GM12878 (cell line): ENCODE measurements around the gene RCE1.

ENCODE experiments used
- CHD2 ChIP-seq: IDR thresholded peaks from 2 replicates; pipeline ENCODE4 v1.6.1; 2011; ENCODE audit warnings: low read depth, low read length, improper control_type of control experiment, borderline replicate concordance
- FOXM1 ChIP-seq: IDR thresholded peaks from 2 replicates; pipeline ENCODE4 v1.6.1; 2012; ENCODE audit warnings: low read depth, mild to moderate bottlenecking, inconsistent platforms, low read length, moderate library complexity
- GABPA ChIP-seq: IDR thresholded peaks from 2 replicates; pipeline ENCODE4 v1.6.1; 2014; ENCODE audit warnings: antibody characterized with exemption, low read depth, mild to moderate bottlenecking, inconsistent platforms
- JUNB ChIP-seq: IDR thresholded peaks from 2 replicates; pipeline ENCODE4 v1.6.1; 2016; ENCODE audit warnings: antibody characterized with exemption, mild to moderate bottlenecking
- JUND ChIP-seq: IDR thresholded peaks from 2 replicates; pipeline ENCODE4 v1.6.1; 2012; ENCODE audit warnings: low read depth, mild to moderate bottlenecking, low read length, improper control_type of control experiment, moderate library complexity
- MYC ChIP-seq: IDR thresholded peaks from 2 replicates; pipeline ENCODE4 v1.6.1; 2011; ENCODE audit warnings: mild to moderate bottlenecking, low read length, moderate library complexity, inconsistent platforms; ENCODE audit not compliant: insufficient read depth, insufficient replicate concordance, insufficient read length, severe bottlenecking
- POLR2A ChIP-seq: IDR thresholded peaks from 2 replicates; pipeline ENCODE4 v1.6.1; 2011; ENCODE audit warnings: low read depth, mild to moderate bottlenecking, low read length
- POLR2AphosphoS5 ChIP-seq: IDR thresholded peaks from 2 replicates; pipeline ENCODE4 v1.6.1; 2011; ENCODE audit warnings: mild to moderate bottlenecking, low read length, inconsistent platforms
- TAF1 ChIP-seq: IDR thresholded peaks from 2 replicates; pipeline ENCODE4 v1.6.1; 2011; ENCODE audit warnings: mild to moderate bottlenecking, low read depth, low read length, borderline replicate concordance
- ZBED1 ChIP-seq: IDR thresholded peaks from 2 replicates; pipeline ENCODE4 v1.6.1; 2016; ENCODE audit warnings: borderline replicate concordance
- TF ChIP-seq, protein P1 (sequence below), 3 experiments: IDR thresholded peaks in 2 of 3; conservative IDR thresholded peaks in 1 of 3; 2 replicates each; pipeline ENCODE4 v1.5.1; 2011; ENCODE audit warnings: low read depth in 3 of 3, low read length in 3 of 3, mild to moderate bottlenecking in 3 of 3, control low read depth in 2 of 3, moderate library complexity in 2 of 3, inconsistent platforms in 1 of 3, mixed read lengths in 1 of 3; ENCODE audit not compliant: control insufficient read depth in 2 of 3, insufficient read depth in 1 of 3; ENCODE audit errors: extremely low read depth in 1 of 3

DNA sequence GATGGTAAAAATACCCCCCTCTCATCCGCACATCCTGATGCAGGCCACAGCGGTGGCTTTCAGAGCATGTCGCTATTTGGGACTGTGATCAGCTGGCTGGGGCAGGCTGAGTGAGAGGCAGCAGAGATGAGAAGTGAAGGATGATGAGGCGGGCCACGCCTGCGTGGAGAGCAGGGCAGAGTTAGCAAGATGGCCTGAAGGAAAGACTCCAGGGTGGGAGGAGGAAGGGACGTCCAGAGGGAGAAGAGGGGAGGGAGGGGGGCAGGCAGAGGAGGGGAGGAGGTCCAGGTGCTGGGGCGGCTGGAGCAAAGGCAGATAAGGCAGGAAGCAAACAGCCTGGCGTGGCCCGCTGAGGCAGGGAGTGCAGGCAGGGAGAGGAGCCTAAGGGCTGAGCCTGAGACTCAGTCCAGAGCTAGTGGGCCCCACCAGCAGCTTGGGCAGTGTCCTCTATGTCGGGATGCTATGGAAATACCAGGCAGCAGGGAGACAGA, 42.8 kb downstream of the RCE1 start:
- no peak for TF ChIP-seq JUND
- no peak for TF ChIP-seq FOXM1
- TF ChIP-seq JUNB, result no peak
- no peak for TF ChIP-seq ZBED1
- no peak for TF ChIP-seq POLR2AphosphoS5
- no peak for TF ChIP-seq TAF1
- TF ChIP-seq POLR2A, result no peak
- no peak for TF ChIP-seq CHD2
- TF ChIP-seq GABPA, result no peak
- TF ChIP-seq MYC, result no peak
- TF ChIP-seq, protein P1, sequence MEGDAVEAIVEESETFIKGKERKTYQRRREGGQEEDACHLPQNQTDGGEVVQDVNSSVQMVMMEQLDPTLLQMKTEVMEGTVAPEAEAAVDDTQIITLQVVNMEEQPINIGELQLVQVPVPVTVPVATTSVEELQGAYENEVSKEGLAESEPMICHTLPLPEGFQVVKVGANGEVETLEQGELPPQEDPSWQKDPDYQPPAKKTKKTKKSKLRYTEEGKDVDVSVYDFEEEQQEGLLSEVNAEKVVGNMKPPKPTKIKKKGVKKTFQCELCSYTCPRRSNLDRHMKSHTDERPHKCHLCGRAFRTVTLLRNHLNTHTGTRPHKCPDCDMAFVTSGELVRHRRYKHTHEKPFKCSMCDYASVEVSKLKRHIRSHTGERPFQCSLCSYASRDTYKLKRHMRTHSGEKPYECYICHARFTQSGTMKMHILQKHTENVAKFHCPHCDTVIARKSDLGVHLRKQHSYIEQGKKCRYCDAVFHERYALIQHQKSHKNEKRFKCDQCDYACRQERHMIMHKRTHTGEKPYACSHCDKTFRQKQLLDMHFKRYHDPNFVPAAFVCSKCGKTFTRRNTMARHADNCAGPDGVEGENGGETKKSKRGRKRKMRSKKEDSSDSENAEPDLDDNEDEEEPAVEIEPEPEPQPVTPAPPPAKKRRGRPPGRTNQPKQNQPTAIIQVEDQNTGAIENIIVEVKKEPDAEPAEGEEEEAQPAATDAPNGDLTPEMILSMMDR (IDR thresholded peaks at IDR 0.05 in 2 of 3, conservative IDR thresholded peaks at IDR 0.05 in 1 of 3; ENCODE audit: control insufficient read depth in 2 of 3, extremely low read depth in 1 of 3, insufficient read depth in 1 of 3, low read depth in 3 of 3, low read length in 3 of 3), result no peak
